ENCODE measurements around the gene CUX1. TPM values are rescaled to one million over a fixed set of nuclear protein-coding genes. Genes with fewer than 3 reads are reported as not detected.

Gene CUX1
- total RNA-seq, 2 donors from 2014 or later = 8.6 to 23.3 TPM

DNA sequence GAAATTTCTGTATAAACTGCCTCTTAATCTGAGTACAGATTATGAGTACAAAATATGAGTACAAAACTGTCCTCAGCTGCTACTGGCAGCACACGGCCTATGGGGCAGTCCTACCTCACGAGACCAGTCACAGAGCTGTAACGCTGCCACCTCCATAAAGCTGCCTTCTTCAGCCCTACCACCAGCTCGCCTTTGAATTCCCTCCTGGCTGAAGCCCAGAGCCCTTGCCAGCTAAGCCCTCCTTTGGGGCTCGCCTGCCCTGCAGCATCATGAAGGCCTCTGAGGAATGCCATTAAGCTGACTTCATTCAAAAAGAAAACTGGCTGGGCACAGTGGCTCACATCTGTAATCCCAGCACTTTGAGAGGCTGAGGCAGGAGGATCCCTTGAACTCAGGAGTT lies 289.2 kb downstream of the CUX1 start:
- Mint-ChIP-seq H3K27ac (peak overlapping the region in 1 of 2 donors; percentile 79), H3K9me3 (no peaks in the 10 kb centered on the region), H3K36me3 (no peaks in the 10 kb centered on the region)
- DNase-seq (ENCODE audit: low spot score in 2 of 2) (no peak), ATAC-seq (no peak)

GRCh38 chr7:102107474-102108104 lies 290.2 kb downstream of the CUX1 start:
- Mint-ChIP-seq H3K9me3 (no peaks in the 10 kb centered on the region), H3K27ac (no peak overlapping the region), H3K36me3 (no peaks in the 10 kb centered on the region)
- ATAC-seq = no peak
- no peak for DNase-seq (ENCODE audit: low spot score in 2 of 2)

- peaks cover 0 to 14% of the 10 kb centered on the region in 2 donors for H3K36me3 Mint-ChIP-seq
- H3K27ac Mint-ChIP-seq = no peak overlapping the region
- no peaks in the 10 kb centered on the region for H3K9me3 Mint-ChIP-seq
- no peak for DNase-seq (ENCODE audit: low spot score in 2 of 2)
- ATAC-seq = no peak
Measured at GRCh38 chr7:102111061-102112041, 293.9 kb downstream of the CUX1 start.

GRCh38 chr7:102115181-102115580 lies 297.8 kb downstream of the CUX1 start:
- Mint-ChIP-seq H3K9me3 (no peaks in the 10 kb centered on the region), H3K27ac (no peak overlapping the region), H3K36me3 (peaks cover 0 to 14% of the 10 kb centered on the region in 2 donors)
- DNase-seq (ENCODE audit: low spot score in 2 of 2) = no peak
- no peak for ATAC-seq

- peaks cover 0 to 14% of the 10 kb centered on the region in 2 donors for H3K36me3 Mint-ChIP-seq
- DNase-seq (ENCODE audit: low spot score in 2 of 2) = no peak
- H3K27ac Mint-ChIP-seq = peak overlapping the region in 1 of 2 donors; percentile 50
- no peaks in the 10 kb centered on the region for H3K9me3 Mint-ChIP-seq
- no peak for ATAC-seq
Measured at GRCh38 chr7:102115931-102116330, 298.5 kb downstream of the CUX1 start.

- ATAC-seq (no peak), DNase-seq (ENCODE audit: low spot score in 2 of 2) (no peak)
- H3K36me3 Mint-ChIP-seq = peaks cover 0 to 14% of the 10 kb centered on the region in 2 donors
- H3K9me3 Mint-ChIP-seq = no peaks in the 10 kb centered on the region
- H3K27ac Mint-ChIP-seq = no peak overlapping the region
Measured at GRCh38 chr7:102117743-102118142, 300.3 kb downstream of the CUX1 start.

DNA sequence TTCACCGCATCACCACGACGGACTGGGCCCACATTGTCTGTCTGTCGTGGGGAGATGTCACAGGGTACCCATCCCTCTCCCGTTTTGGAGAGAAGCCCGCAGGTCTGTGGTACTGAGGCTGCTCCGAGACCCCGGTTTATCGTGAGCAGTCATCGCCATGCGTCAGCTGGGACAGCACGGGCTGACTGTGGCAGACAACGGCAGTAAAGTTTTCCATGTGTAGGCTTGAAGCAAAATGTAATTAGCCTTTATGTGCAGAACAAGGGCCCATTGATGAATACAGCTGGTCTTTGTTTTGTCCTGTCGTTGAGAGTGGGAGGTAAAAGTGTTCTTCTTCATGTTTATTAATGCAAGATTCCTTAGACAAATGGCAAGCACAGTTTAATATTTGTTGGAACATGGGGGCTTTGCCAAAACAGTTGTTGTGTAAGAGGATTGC lies 301.8 kb downstream of the CUX1 start:
- peaks cover 0 to 17% of the 10 kb centered on the region in 2 donors for H3K36me3 Mint-ChIP-seq
- no peak for ATAC-seq
- no peak for DNase-seq (ENCODE audit: low spot score in 2 of 2)
- H3K9me3 Mint-ChIP-seq = no peaks in the 10 kb centered on the region
- H3K27ac Mint-ChIP-seq = no peak overlapping the region

GRCh38 chr7:102119925-102120324 lies 302.5 kb downstream of the CUX1 start:
- ATAC-seq = no peak
- Mint-ChIP-seq H3K36me3 (peaks cover 0 to 20% of the 10 kb centered on the region in 2 donors), H3K27ac (no peak overlapping the region), H3K9me3 (no peaks in the 10 kb centered on the region)
- DNase-seq (ENCODE audit: low spot score in 2 of 2) = no peak

GRCh38 chr7:102120666-102121195 lies 303.3 kb downstream of the CUX1 start:
- Mint-ChIP-seq H3K9me3 (no peaks in the 10 kb centered on the region), H3K27ac (no peak overlapping the region), H3K36me3 (peaks cover 0 to 13% of the 10 kb centered on the region in 2 donors)
- no peak for ATAC-seq
- no peak for DNase-seq (ENCODE audit: low spot score in 2 of 2)

- peaks cover 0 to 6% of the 10 kb centered on the region in 2 donors for H3K36me3 Mint-ChIP-seq
- DNase-seq (ENCODE audit: low spot score in 2 of 2) (no peak), ATAC-seq (no peak)
- peak overlapping the region; percentile 52 to 59 for H3K27ac Mint-ChIP-seq
- no peaks in the 10 kb centered on the region for H3K9me3 Mint-ChIP-seq
Measured at GRCh38 chr7:102122026-102122425, 304.6 kb downstream of the CUX1 start.

DNA sequence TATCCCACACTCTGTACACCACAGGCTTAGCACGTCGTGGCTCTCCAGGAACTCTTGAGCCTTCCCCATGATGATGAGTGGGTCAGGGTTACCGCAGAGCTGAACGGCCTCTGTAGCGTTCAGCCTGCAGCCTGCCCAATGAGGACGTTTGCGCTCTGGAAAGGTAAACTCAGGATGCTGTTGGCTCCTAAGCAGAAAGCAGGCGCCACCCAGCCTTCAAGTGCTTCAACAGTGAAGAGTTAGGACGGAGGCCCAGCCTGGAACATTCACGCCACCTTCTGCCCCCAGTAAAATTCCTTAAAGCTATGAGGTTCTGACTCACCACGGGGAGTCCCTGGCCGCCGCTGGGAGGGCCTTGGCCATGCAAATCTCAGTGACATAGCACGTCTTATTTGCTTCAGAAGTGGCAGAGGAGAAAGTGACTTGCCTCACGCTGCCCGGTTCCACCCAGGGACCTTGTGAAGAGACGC lies 307.7 kb downstream of the CUX1 start:
- peak; percentile 34 to 36 for ATAC-seq
- H3K27ac Mint-ChIP-seq = no peak overlapping the region
- DNase-seq (ENCODE audit: low spot score in 2 of 2) = no peak
- H3K9me3 Mint-ChIP-seq = no peaks in the 10 kb centered on the region
- peaks cover 0 to 6% of the 10 kb centered on the region in 2 donors for H3K36me3 Mint-ChIP-seq

GRCh38 chr7:102128303-102128702 lies 310.9 kb downstream of the CUX1 start:
- DNase-seq (ENCODE audit: low spot score in 2 of 2) (no peak), ATAC-seq (no peak)
- Mint-ChIP-seq H3K36me3 (peaks cover 0 to 6% of the 10 kb centered on the region in 2 donors), H3K27ac (no peak overlapping the region), H3K9me3 (no peaks in the 10 kb centered on the region)

- no peak for ATAC-seq
- peak overlapping the region in 1 of 2 donors; percentile 50 for H3K27ac Mint-ChIP-seq
- no peak for DNase-seq (ENCODE audit: low spot score in 2 of 2)
- H3K36me3 Mint-ChIP-seq = no peaks in the 10 kb centered on the region
- no peaks in the 10 kb centered on the region for H3K9me3 Mint-ChIP-seq
Measured at GRCh38 chr7:102129636-102130370, 312.4 kb downstream of the CUX1 start.

GRCh38 chr7:102132209-102132752 lies 314.9 kb downstream of the CUX1 start:
- no peak for DNase-seq (ENCODE audit: low spot score in 2 of 2)
- no peak for ATAC-seq
- H3K36me3 Mint-ChIP-seq = no peaks in the 10 kb centered on the region
- H3K27ac Mint-ChIP-seq = no peak overlapping the region
- H3K9me3 Mint-ChIP-seq = no peaks in the 10 kb centered on the region

GRCh38 chr7:102138676-102139075 lies 321.2 kb downstream of the CUX1 start:
- DNase-seq (ENCODE audit: low spot score in 2 of 2) = no peak
- Mint-ChIP-seq H3K36me3 (no peaks in the 10 kb centered on the region), H3K27ac (no peak overlapping the region), H3K9me3 (no peaks in the 10 kb centered on the region)
- no peak for ATAC-seq

- DNase-seq (ENCODE audit: low spot score in 2 of 2) (no peak), ATAC-seq (peak in 1 of 2 donors; percentile 64)
- no peaks in the 10 kb centered on the region for H3K36me3 Mint-ChIP-seq
- H3K9me3 Mint-ChIP-seq = no peaks in the 10 kb centered on the region
- H3K27ac Mint-ChIP-seq = peak overlapping the region in 1 of 2 donors; percentile 80
Measured at GRCh38 chr7:102140952-102141370, 323.5 kb downstream of the CUX1 start.

Measured in activated naive CD4-positive, alpha-beta T cell treated with anti-CD3 and anti-CD28 coated beads, Interleukin-2, amount 50 U/mL, for 72 hours (primary cell).